CD14-positive monocyte (primary cell): Measurements from ENCODE around the gene GMFB. TPM values are rescaled to one million over a fixed set of nuclear protein-coding genes. Genes with fewer than 3 reads are reported as not detected.
A peak's percentile ranks its signal among the peaks of the same experiment; 100 is the strongest.

Source experiments
- DNase-seq, 3 donors: peaks; one replicate each; pipeline ENCODE4 v3.0.0-alpha.2; 2011 to 2022
- H2AFZ ChIP-seq: 2 replicates; pipeline ENCODE4 v1.6.0; 2012; ENCODE audit warnings: mild to moderate bottlenecking, low read depth, low read length, inconsistent platforms; ENCODE audit not compliant: insufficient read depth, poor library complexity, severe bottlenecking
- H3K27ac ChIP-seq, 2 donors: 1 replicate in 1 of 2; 2 replicates in 1 of 2; pipeline ENCODE4 v1.5.1; 2012 to 2013; ENCODE audit warnings: low read length in 2 of 2, control low read depth in 1 of 2, inconsistent platforms in 1 of 2, low read depth in 1 of 2, mild to moderate bottlenecking in 1 of 2
- H3K27me3 ChIP-seq, 2 donors: one replicate each; pipeline versions ENCODE4 v1.6.0 to v1.6.1; 2011 to 2013; ENCODE audit warnings: low read length in 2 of 2; ENCODE audit not compliant: control insufficient read depth in 2 of 2, insufficient read depth in 2 of 2
- H3K36me3 ChIP-seq, 2 donors: replicated peaks in 1 of 2; 1 replicate in 1 of 2; 2 replicates in 1 of 2; pipeline versions ENCODE4 v1.5.1 to v1.6.1; 2012 to 2013; ENCODE audit warnings: low read length in 2 of 2, control low read depth in 1 of 2, inconsistent platforms in 1 of 2, mild to moderate bottlenecking in 1 of 2; ENCODE audit not compliant: insufficient read depth in 2 of 2, control insufficient read depth in 1 of 2
- H3K4me1 ChIP-seq, 2 donors: 1 replicate in 1 of 2; 2 replicates in 1 of 2; pipeline versions ENCODE4 v1.5.1 to v1.6.1; 2012 to 2013; ENCODE audit warnings: low read length in 2 of 2, control low read depth in 1 of 2, inconsistent platforms in 1 of 2, mild to moderate bottlenecking in 1 of 2, moderate library complexity in 1 of 2; ENCODE audit not compliant: insufficient read depth in 2 of 2, control insufficient read depth in 1 of 2
- H3K4me2 ChIP-seq: replicated peaks from 2 replicates; pipeline ENCODE3; 2012; ENCODE audit warnings: low read length, moderate library complexity, mild to moderate bottlenecking; ENCODE audit not compliant: poor library complexity, severe bottlenecking; ENCODE audit errors: extremely low read depth
- H3K4me3 ChIP-seq, 3 experiments: fragments of 200-600 bp in 1 of 3; sonication (generic) in 1 of 3; replicated peaks in 1 of 3; 1 replicate in 2 of 3; 2 replicates in 1 of 3; pipeline ENCODE4 v1.5.1; 2011 to 2013; ENCODE audit warnings: low read length in 3 of 3, mild to moderate bottlenecking in 3 of 3, control low read depth in 2 of 3, low read depth in 2 of 3, inconsistent platforms in 1 of 3, moderate library complexity in 1 of 3
- H3K79me2 ChIP-seq: 2 replicates; pipeline ENCODE4 v1.6.0; 2012; ENCODE audit warnings: mild to moderate bottlenecking, control low read depth, inconsistent platforms, low read length, moderate library complexity; ENCODE audit not compliant: insufficient read depth
- H3K9ac ChIP-seq: 2 replicates; pipeline ENCODE4 v1.6.0; 2017; ENCODE audit warnings: low read length, mild to moderate bottlenecking; ENCODE audit not compliant: insufficient read depth, poor library complexity, severe bottlenecking
- H3K9me3 ChIP-seq, 2 donors: replicated peaks in 1 of 2; 1 replicate in 1 of 2; 2 replicates in 1 of 2; pipeline versions ENCODE4 v1.5.1 to v1.6.1; 2012 to 2013; ENCODE audit warnings: low read length in 2 of 2, control low read depth in 1 of 2; ENCODE audit not compliant: control insufficient read depth in 1 of 2, insufficient read depth in 1 of 2
- H4K20me1 ChIP-seq: 2 replicates; pipeline ENCODE4 v1.6.0; 2012; ENCODE audit warnings: mild to moderate bottlenecking, low read length, control low read depth, moderate library complexity; ENCODE audit not compliant: insufficient read depth
- H3K27ac Mint-ChIP-seq, 7 donors: one replicate each; pipeline ENCODE4 v1.8.0; 2020; ENCODE audit warnings: mild to moderate bottlenecking in 7 of 7, mixed read lengths in 7 of 7, moderate library complexity in 6 of 7, inconsistent platforms in 2 of 7
- H3K27me3 Mint-ChIP-seq, 3 donors: one replicate each; pipeline ENCODE4 v1.8.0; 2021 to 2022; ENCODE audit warnings: low read depth in 3 of 3, mild to moderate bottlenecking in 3 of 3, mixed read lengths in 3 of 3, moderate library complexity in 3 of 3, inconsistent platforms in 1 of 3
- H3K36me3 Mint-ChIP-seq, 2 donors: one replicate each; pipeline ENCODE4 v1.8.0; 2020; ENCODE audit warnings: mixed read lengths in 2 of 2, inconsistent platforms in 1 of 2, mild to moderate bottlenecking in 1 of 2
- H3K4me1 Mint-ChIP-seq: one replicate; pipeline ENCODE4 v1.8.0; 2020; ENCODE audit warnings: mild to moderate bottlenecking, mixed read lengths
- H3K4me3 Mint-ChIP-seq, 2 donors: one replicate each; pipeline ENCODE4 v1.8.0; 2020; ENCODE audit warnings: mild to moderate bottlenecking in 2 of 2, mixed read lengths in 2 of 2, moderate library complexity in 1 of 2
- H3K9me3 Mint-ChIP-seq, 7 donors: one replicate each; pipeline ENCODE4 v1.8.0; 2020 to 2022; ENCODE audit warnings: mixed read lengths in 7 of 7, mild to moderate bottlenecking in 6 of 7, moderate library complexity in 6 of 7, inconsistent platforms in 2 of 7
- CTCF ChIP-seq: fragments of 200-600 bp; IDR thresholded peaks from one replicate; pipeline ENCODE4 v1.8.0; 2022; ENCODE audit warnings: antibody characterized with exemption, mild to moderate bottlenecking
- WGBS: methylation state at CpG from one replicate; pipeline ENCODE4 v1.1.5; 2013; ENCODE audit warnings: missing lambda C conversion rate; ENCODE audit not compliant: insufficient coverage; 5-methylcytosine and 5-hydroxymethylcytosine counted together
- intact Hi-C, 2 donors: fragments of 100-400 bp; cut with micrococcal nuclease; formaldehyde crosslinking; loops; one replicate each; pipeline versions ENCODE4 v1.15.0 to v1.15.1; 2023
- polyA plus RNA-seq, 3 donors: library from polyadenylated mRNA; depleted of rRNA in 1 of 3; unstranded in 2 of 3; stranded (reverse) in 1 of 3; fragments of 300-500 nt in 2 of 3; fragments of >200 nt in 1 of 3; fragmentation: Illumina TruSeq in 2 of 3; gene quantifications; 1 replicate in 2 of 3; 2 replicates in 1 of 3; pipeline ENCODE4 v1.2.3, GENCODE V29; 2012 to 2021

Gene GMFB
- polyA plus RNA-seq, 3 donors: 10.8 to 41.1 (median 26.1) TPM

GRCh38 chr14:54483846-54484245 lies 4.9 kb downstream of the GMFB start:
- Mint-ChIP-seq H3K4me1 (peaks cover 53% of the 10 kb centered on the region), H3K27me3 (peaks cover 0 to 2% (median 1%) of the 10 kb centered on the region in 3 donors), H3K9me3 (peaks cover 0 to 3% (median 0%) of the 10 kb centered on the region in 7 donors), H3K4me3 (peak overlapping the region; percentile 24 to 42), H3K36me3 (peaks cover 29 to 50% of the 10 kb centered on the region in 2 donors), H3K27ac (peak overlapping the region; percentile 20 to 88 (median 73))
- Histone ChIP-seq H2AFZ (no peak overlapping the region), H3K27me3 (no peaks in the 10 kb centered on the region), H3K36me3 (peaks cover 26 to 45% of the 10 kb centered on the region in 2 donors), H3K9me3 (no peaks in the 10 kb centered on the region), H3K79me2 (peaks cover 83% of the 10 kb centered on the region), H3K9ac (no peak overlapping the region), H4K20me1 (peaks cover 42% of the 10 kb centered on the region), H3K27ac (peak overlapping the region in 1 of 2 donors; percentile 64), H3K4me3 (peak overlapping the region in 2 of 3 experiments; percentile 12 to 42), H3K4me1 (peaks cover 36 to 55% of the 10 kb centered on the region in 2 donors), H3K4me2 (peak overlapping the region; percentile 33)
- intact Hi-C loops: no loop called here
- DNase-seq: peak in 1 of 3 donors; percentile 21
- no peak for TF ChIP-seq CTCF

DNA sequence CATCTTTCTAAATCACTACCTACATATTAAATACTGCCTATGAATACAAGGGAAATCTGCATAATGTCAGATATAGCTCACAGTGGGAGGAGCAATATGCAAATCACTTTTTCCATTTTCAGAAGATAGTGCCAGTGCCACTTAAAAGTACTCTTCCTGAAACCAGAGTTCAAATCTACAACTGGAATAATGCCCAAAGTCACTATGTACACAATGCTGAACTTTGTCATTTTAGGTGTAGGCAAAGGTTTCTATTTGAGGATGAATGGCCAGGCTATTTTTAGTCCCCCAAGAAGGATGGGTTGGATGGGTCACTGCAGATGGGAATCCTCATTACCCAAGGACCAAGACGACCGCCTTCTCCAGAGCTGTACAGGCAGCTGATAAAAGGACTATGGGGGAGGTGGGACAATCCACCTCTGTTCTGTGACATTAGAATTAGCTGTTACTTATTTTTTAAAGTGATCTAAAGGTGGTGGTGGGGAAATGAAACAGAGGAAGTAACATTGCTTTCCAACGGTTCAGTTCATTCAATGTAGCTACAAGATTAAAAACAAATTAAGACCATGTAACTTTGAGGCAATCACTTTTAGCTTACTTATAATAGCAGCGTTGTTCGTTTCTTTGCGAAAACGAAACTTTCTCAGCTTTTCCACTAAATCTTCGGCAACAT lies 5.6 kb downstream of the GMFB start:
- WGBS: no CpG with 5 or more reads among the region's 8 CpGs
- Histone ChIP-seq H3K79me2 (peaks cover 77% of the 10 kb centered on the region), H3K9ac (no peak overlapping the region), H3K4me3 (peak overlapping the region in 2 of 3 experiments; percentile 12 to 42), H4K20me1 (peaks cover 48% of the 10 kb centered on the region), H3K4me2 (peak overlapping the region; percentile 33), H3K27me3 (no peaks in the 10 kb centered on the region), H3K4me1 (peaks cover 34 to 53% of the 10 kb centered on the region in 2 donors), H3K27ac (peak overlapping the region in 1 of 2 donors; percentile 64), H3K36me3 (peaks cover 31 to 52% of the 10 kb centered on the region in 2 donors), H2AFZ (no peak overlapping the region), H3K9me3 (no peaks in the 10 kb centered on the region)
- no peak for TF ChIP-seq CTCF
- Mint-ChIP-seq H3K36me3 (peaks cover 35 to 56% of the 10 kb centered on the region in 2 donors), H3K27me3 (peaks cover 0 to 2% (median 1%) of the 10 kb centered on the region in 3 donors), H3K4me1 (peaks cover 53% of the 10 kb centered on the region), H3K4me3 (peak overlapping the region; percentile 24 to 42), H3K27ac (peak overlapping the region; percentile 58 to 88 (median 73)), H3K9me3 (peaks cover 0 to 3% (median 0%) of the 10 kb centered on the region in 7 donors)
- intact Hi-C loops: no loop called here
- DNase-seq: no peak
